Measurements from ENCODE around the gene AVEN. TPM values are rescaled to one million over a fixed set of nuclear protein-coding genes. Genes with fewer than 3 reads are reported as not detected.

AVEN gene
- total and polyA plus RNA-seq, 2 donors (not counting 3 experiments of a cell fraction or from before 2014, with no cell fraction given): 7.7 to 23.3 TPM

DNA sequence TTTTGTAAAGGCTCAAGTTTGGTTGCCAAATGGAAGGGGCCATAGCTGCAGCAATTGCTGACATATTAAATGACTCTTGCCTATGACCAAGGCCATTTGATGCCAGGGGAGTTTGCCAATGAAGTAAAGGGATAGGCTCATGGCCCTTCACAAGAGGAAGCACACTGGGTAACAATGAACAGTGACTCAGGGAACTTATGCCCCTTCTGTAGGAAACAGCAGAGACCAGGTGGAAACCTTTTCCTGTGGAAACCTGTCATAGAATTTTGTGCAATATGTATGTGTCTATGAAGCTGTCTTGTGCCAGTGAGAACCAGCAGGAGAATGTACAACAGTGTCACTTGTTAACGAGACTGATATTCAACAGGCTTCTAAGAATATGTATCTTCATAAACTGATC lies 25.4 kb upstream of the AVEN start:
- no TSS peak for BruUV-seq (replicated peaks)
- Histone ChIP-seq H3K27me3 (ENCODE audit: control insufficient read depth in 2 of 2, insufficient read depth in 2 of 2, low read length in 2 of 2) (no peaks in the 10 kb centered on the region), H3K4me2 (ENCODE audit: insufficient read depth, low read length) (no peak overlapping the region), H3K9me1 (replicated peaks; ENCODE audit: control insufficient read depth, extremely low read depth, insufficient read depth, low read length) (no peaks in the 10 kb centered on the region), H3K9me3 (replicated peaks; ENCODE audit: control insufficient read depth, insufficient read depth, low read length) (no peaks in the 10 kb centered on the region), H3K27ac (ENCODE audit: insufficient read depth, low read depth, low read length) (no peak overlapping the region), H3K4me3 (replicated peaks in 1 of 3; ENCODE audit: insufficient read depth in 1 of 3, low read depth in 1 of 3, low read length in 3 of 3) (no peak overlapping the region), H3K79me2 (ENCODE audit: control insufficient read depth, insufficient read depth, low read length) (no peaks in the 10 kb centered on the region), H2AFZ (ENCODE audit: low read depth, low read length) (no peak overlapping the region), H3K36me3 (ENCODE audit: control insufficient read depth in 2 of 2, extremely low read depth in 1 of 2, insufficient read depth in 2 of 2, low read length in 2 of 2) (no peaks in the 10 kb centered on the region), H3K9ac (replicated peaks; ENCODE audit: extremely low read depth, insufficient read depth, low read length) (no peak overlapping the region), H3K4me1 (ENCODE audit: control insufficient read depth, extremely low read depth, insufficient read depth, low read length) (no peaks in the 10 kb centered on the region), H4K20me1 (replicated peaks; ENCODE audit: control insufficient read depth, extremely low read depth, insufficient read depth, low read length) (no peaks in the 10 kb centered on the region)
- DNase-seq (ENCODE audit: low read depth, low spot score): no peak
- intact Hi-C loops (cut with micrococcal nuclease): no loop called here
- CTCF ChIA-PET: interaction anchor here (0.6 to 6.3 kb wide), 4 partner anchors 45 to 523 kb away, joined by 3 to 67 read pairs (median 8); partner anchors contain the start of gene KATNBL1
- TF ChIP-seq FOS (IDR thresholded peaks at IDR 0.05; ENCODE audit: borderline replicate concordance, insufficient read depth, low read length): no peak
- TF ChIP-seq, protein P1, sequence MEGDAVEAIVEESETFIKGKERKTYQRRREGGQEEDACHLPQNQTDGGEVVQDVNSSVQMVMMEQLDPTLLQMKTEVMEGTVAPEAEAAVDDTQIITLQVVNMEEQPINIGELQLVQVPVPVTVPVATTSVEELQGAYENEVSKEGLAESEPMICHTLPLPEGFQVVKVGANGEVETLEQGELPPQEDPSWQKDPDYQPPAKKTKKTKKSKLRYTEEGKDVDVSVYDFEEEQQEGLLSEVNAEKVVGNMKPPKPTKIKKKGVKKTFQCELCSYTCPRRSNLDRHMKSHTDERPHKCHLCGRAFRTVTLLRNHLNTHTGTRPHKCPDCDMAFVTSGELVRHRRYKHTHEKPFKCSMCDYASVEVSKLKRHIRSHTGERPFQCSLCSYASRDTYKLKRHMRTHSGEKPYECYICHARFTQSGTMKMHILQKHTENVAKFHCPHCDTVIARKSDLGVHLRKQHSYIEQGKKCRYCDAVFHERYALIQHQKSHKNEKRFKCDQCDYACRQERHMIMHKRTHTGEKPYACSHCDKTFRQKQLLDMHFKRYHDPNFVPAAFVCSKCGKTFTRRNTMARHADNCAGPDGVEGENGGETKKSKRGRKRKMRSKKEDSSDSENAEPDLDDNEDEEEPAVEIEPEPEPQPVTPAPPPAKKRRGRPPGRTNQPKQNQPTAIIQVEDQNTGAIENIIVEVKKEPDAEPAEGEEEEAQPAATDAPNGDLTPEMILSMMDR (IDR thresholded peaks at IDR 0.05; ENCODE audit: extremely low read depth in 1 of 2, insufficient read depth in 1 of 2, low read depth in 1 of 2, low read length in 2 of 2): no peak
- TF ChIP-seq MAX (IDR thresholded peaks at IDR 0.05; ENCODE audit: insufficient read depth, insufficient read length): no peak
- TF ChIP-seq MYC (IDR thresholded peaks at IDR 0.05; ENCODE audit: low read depth, low read length): no peak
- TF ChIP-seq POLR2A (IDR thresholded peaks at IDR 0.05; ENCODE audit: low read depth, low read length): no peak
- no peak for TF ChIP-seq JUN (IDR thresholded peaks at IDR 0.05; ENCODE audit: borderline replicate concordance, insufficient read depth, insufficient read length, low read depth)
- TF ChIP-seq EZH2 (IDR thresholded peaks at IDR 0.05; ENCODE audit: borderline replicate concordance, low read depth, low read length, severe bottlenecking): no peak
- TF ChIP-seq POLR2AphosphoS5 (IDR thresholded peaks at IDR 0.05; ENCODE audit: insufficient read depth, low read depth, low read length): no peak
- no peak for TF ChIP-seq GATA2 (IDR thresholded peaks at IDR 0.05; ENCODE audit: insufficient read depth, insufficient read length, low read depth, low read length)
- FAIRE-seq: no peak
- POLR2A ChIA-PET: no interaction called here
- dilution Hi-C loops (cut with MboI; ENCODE audit: extremely low pct_ligation_motif_present, low sequenced_read_pairs): no loop called here

All from endothelial cell of umbilical vein (primary cell).